Measurements from ENCODE around the gene COG4.
"Not testable (repeated sequence)": the region's sequence is repeated elsewhere in the genome, so short reads cannot be mapped to it uniquely, and the experiment has no call there.

COG4 gene

GRCh38 chr16:70526403-70526802 is 3.0 kb upstream of the COG4 start:
- DNase-seq: no peak

GRCh38 chr16:70524399-70524825 is 1.1 kb upstream of the COG4 start:
- DNase-seq: not testable (repeated sequence)

- DNase-seq: no peak
Measured at GRCh38 chr16:70523743-70524398, 517 bp upstream of the COG4 start, which contains the start of gene SF3B3. TSS of gene SF3B3 (plus strand) at chr16:70523816. CDS start at chr16:70526657, 2,841 bp downstream.

DNA sequence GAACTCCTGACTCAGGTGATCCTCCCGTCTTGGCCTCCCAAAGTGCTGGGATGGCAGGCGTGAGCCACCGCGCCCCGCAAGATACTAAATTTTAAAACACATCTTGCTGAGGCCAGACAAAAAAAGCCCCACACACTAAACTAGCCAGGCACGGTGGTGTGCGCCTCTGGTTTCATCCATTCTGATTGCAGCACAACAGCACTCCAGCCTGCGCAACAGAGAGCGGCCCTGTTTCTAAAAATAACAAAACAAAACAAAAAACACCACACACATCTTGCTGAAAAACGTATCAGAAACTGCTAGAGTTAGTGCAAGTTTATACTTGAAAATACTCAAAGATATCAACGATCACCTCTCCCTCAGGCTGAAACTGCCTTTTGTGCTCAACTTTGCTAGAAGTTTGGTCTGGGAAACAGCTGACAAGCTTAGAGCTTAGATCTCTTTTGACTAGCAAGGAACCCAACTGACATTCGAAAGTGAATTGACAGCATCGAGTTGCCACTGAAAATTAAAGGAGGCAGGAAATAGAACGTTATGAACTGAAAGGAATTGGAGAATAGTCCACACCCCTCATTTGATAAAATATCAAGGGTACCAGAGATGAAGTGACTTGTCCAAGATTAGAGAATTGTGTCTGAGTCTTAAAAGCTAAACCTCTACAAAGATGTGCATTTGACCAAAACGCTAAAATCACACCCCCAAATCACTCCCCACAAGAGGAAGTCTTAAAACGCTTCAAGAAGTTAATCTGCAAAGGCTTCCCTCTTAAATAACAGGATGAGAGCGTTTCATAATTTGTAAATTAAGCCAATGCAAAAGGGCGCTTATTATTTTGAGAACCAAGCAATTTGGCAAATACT is 908 bp downstream of the COG4 start:
- DNase-seq: no peak

GRCh38 chr16:70520612-70521297 is 2.6 kb downstream of the COG4 start:
- DNase-seq: peak; percentile 53

DNA sequence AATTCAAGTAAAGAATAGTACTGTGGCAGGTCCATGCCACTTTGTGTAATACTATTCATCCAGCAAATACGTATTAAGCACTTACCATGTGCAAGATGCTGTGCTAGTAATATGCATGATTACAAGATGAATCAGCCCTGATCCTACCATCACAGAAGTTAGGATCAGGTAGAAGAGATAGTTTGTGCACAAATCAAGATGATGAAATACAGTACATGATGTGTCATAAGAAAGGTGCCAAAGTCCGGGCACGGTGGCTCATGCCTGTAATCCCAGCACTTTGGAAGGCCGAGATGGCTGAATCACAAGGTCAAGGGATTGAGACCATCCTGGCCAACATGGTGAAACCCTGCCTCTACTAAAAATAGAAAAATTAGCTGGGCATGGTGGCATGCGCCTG is 10.9 kb downstream of the COG4 start:
- no peak for DNase-seq

GRCh38 chr16:70511833-70512232 is 11.5 kb downstream of the COG4 start:
- no peak for DNase-seq

- DNase-seq: no peak
Measured at GRCh38 chr16:70510216-70510615, 13.1 kb downstream of the COG4 start.

DNA sequence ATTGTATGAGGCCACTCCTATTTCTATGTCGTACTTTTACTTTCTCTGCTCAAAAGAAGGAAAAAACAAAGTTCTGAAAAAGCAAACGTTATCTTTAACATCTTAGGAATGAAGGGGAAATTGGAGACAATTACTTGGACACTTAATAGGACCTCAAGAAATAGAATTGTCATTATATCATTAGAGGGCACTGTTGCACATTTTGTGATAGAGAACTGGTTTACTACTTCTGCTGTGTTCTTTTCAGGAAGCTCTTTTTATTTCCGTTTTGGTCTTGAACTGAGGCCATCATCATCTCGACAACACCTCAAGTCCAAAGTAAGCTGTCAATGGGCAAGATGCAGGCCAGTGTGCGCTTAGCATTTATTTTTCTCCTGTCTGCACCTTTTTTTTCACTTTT is 14.6 kb downstream of the COG4 start:
- DNase-seq: no peak

DNA sequence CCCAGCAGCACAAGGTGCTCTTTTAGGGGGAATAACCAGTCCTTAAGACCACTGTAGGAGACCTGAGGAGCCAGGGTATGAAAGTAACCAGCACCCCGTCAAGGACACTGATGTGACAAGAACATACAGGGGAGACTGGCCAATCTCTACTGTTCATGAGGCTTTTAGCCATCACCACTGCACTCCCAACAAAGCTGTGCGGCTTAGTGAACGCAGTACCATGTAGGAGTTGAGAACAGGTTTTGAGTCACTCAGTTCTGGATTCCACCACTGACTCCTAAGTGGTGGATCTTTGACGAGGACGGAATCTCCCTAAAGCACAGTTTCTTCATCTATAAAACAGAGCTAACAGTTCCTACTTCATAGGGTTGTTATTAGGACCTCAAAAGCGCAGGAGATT is 26.8 kb downstream of the COG4 start:
- no peak for DNase-seq

DNA sequence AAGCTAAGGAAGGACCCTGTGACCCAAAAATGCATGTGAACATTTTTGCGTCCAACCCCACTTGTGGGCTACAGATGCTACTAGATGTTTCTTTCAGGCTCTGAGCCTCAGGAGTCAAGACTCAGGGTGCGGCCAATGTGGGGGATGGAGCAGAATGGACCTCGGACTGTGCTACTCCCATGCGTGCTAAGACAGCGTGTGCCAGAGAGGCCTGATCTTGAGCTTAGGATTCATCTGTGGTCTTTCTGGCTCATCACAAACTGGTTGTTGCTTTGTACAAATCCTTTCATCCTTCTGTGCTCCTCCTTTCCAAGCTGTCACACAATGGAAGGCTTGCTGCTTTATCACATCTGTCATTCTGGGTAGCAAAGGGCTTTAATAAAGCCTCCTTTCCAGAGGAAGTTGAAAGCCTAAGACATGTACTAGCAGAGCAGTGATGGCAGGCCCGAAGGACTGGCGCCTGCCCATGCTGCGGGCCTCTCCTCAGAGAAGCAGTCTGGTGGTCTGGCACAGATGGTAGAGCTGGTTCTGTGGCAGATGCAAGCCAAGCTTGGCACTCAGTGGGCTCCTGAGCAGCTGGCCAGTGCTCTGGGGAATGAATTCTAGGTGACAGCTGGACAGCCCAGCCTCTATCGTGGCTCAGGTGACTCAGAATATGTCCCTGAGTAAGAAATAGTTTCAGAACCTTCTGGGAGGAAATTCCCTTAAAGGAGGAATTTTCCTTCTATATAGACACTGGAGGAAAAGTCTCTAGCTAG is 27.8 kb downstream of the COG4 start:
- DNase-seq: no peak

- DNase-seq: no peak
Measured at GRCh38 chr16:70494777-70495176, 28.6 kb downstream of the COG4 start.

- DNase-seq: no peak
Measured at GRCh38 chr16:70494202-70494770, 29.1 kb downstream of the COG4 start.

GRCh38 chr16:70493802-70494201 is 29.6 kb downstream of the COG4 start:
- no peak for DNase-seq

DNA sequence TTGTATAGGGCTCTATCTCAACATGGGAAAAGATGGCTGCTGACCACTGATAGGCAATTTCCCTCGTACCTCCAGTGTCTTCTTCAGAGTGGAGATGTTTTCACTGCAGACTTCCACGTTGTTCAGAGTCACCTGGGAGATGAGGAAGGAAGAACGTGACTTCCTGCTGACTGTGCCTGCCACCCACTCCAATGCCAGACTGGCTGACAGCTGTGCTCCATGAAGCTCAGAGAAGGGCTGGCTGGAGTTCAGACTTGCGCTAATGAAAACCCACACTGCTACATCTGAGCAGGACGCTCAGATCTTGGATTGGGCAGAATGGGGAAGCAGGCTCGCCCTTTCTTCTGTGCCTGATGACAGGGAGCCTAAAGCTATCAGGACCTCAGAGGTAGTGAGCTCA is 33.1 kb downstream of the COG4 start:
- no peak for DNase-seq

DNA sequence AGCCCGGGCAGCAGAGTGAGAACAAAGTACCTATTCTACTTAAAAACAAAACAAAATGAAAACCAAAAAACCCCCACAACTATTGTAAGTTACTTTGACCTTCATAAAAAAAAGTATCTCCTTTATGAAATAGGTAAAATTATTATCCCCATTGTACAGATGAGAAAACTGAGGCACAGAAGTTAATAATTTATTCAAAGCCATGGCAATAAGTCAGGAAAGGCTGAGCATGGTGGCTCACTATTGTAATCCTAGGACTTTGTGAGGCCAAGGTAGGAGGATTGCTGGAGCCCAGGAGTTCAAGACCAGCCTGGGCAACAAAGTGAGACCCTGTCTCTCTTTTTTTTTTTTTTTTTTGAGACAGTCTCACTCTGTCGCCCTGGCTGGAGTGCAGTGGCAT is 38.5 kb downstream of the COG4 start:
- DNase-seq: no peak

- DNase-seq: no peak
Measured at GRCh38 chr16:70483426-70483825, 39.9 kb downstream of the COG4 start.

GRCh38 chr16:70482624-70483023 is 40.7 kb downstream of the COG4 start:
- no peak for DNase-seq

DNA sequence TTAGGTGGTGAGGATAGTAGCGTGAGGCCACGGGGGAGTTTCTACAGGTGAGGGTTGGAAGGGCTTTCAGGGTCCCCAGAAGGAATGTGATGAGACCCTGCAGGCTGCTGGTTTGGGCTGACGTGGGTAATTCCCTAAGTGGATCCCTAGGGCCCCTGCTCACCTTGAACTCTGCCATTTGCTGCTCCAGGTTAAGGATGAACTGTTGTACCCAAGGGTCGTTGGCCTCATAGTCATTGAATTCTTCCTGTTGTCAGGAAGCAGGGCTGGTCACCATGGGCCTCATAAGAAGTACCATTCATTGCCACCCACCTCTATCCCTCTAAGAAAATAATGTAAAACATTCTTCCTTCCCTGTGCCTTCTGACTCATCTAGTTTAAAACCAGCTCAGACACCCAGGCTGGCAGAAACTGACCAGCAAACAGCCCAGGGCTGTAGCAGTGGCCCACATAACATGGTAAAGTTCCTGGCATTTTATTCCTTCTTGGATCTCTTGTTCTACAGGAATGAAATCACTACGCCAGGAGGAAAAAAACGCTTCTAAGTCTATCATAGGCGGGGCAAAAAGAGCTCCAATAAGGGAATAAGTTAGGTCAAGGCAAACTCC is 41.3 kb downstream of the COG4 start:
- no peak for DNase-seq

DNA sequence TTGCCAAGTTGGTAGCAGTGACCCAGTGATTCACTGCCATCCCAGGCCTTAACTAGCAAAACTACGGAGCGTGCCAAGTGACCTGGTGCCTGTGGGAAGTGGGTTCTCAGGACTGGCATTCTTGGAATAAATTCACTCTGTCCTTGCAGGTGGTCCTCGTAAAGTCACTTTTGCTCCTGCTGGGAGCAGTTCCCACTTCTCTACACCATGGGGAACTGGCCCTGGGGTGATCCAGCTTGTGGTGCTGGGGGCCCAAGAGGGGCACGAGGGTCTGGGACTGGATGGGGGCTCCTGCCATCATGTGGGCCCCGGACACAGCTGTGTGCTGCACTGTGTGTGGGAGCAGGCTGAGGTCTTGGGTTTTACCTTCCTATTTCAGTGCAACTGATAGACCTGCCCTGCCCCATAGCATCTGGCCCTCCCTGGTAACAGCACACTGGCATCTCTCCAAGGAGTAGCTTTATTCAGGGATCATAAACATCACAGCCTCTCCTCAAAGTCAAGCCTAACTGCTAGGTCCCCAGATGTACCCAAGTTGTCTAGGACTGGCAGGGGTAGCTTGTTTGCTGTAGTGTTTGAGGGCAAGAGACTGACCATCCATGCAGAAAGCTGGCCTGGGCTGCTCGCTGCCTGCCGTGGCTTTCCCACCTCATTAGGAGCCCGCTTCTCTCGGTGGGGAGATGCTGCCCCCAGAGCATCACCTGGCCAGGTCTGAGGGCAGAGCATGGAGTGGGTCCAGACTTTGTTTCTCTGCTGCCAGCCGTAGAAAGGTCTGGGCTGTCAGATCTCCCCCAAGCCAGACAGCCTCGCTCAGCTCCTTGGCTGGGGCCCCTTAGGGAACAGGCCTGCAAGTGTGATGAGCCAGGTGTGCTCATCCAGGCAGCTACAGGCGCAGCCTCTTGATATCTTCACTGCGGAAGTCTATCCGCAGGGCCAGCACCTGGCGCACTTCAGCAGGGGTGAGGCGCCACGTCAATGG is 42.9 kb downstream of the COG4 start:
- no peak for DNase-seq

GRCh38 chr16:70478912-70479341 is 44.4 kb downstream of the COG4 start:
- DNase-seq: no peak
